GM21576 (cell line): ENCODE measurements around the gene ATG10.

ENCODE experiments used
- ATAC-seq: cut with Tn5 transposase; IDR thresholded peaks from one replicate; pipeline ENCODE4 v1.9.1; 2021; ENCODE audit warnings: mild to moderate bottlenecking, moderate library complexity; ENCODE audit not compliant: unreplicated experiment

Gene ATG10

GRCh38 chr5:82163452-82164175, 191.8 kb downstream of the ATG10 start:
- ATAC-seq, result no peak

- no peak for ATAC-seq
These were observed 192.6 kb downstream of the ATG10 start for GRCh38 chr5:82164176-82164976.

GRCh38 chr5:82164977-82165713, 193.3 kb downstream of the ATG10 start:
- no peak for ATAC-seq

- peak; percentile 80 for ATAC-seq
These were observed 194.1 kb downstream of the ATG10 start for GRCh38 chr5:82165740-82166530.

- no peak for ATAC-seq
These were observed 195.6 kb downstream of the ATG10 start for GRCh38 chr5:82167372-82167935.

GRCh38 chr5:82168294-82168693, 196.5 kb downstream of the ATG10 start:
- no peak for ATAC-seq

GRCh38 chr5:82169892-82170291, 198.1 kb downstream of the ATG10 start:
- no peak for ATAC-seq

GRCh38 chr5:82174128-82174918, 202.5 kb downstream of the ATG10 start:
- ATAC-seq, result peak; percentile 99

GRCh38 chr5:82174919-82175219, 203.0 kb downstream of the ATG10 start:
- no peak for ATAC-seq

GRCh38 chr5:82176115-82176814, 204.4 kb downstream of the ATG10 start:
- ATAC-seq, result no peak

- no peak for ATAC-seq
These were observed 206.6 kb downstream of the ATG10 start for GRCh38 chr5:82178378-82178777.

- ATAC-seq, result no peak
These were observed 210.8 kb downstream of the ATG10 start for GRCh38 chr5:82182662-82183061.

GRCh38 chr5:82183828-82184227, 212.0 kb downstream of the ATG10 start:
- no peak for ATAC-seq

GRCh38 chr5:82185851-82186250, 214.0 kb downstream of the ATG10 start:
- no peak for ATAC-seq

- no peak for ATAC-seq
These were observed 225.7 kb downstream of the ATG10 start for GRCh38 chr5:82197550-82197949.

- ATAC-seq, result no peak
These were observed 232.7 kb downstream of the ATG10 start for GRCh38 chr5:82204567-82204966.

- ATAC-seq, result no peak
These were observed 233.2 kb downstream of the ATG10 start for GRCh38 chr5:82205005-82205404.

- ATAC-seq, result no peak
These were observed 236.5 kb downstream of the ATG10 start for GRCh38 chr5:82208371-82208770.

- no peak for ATAC-seq
These were observed 240.2 kb downstream of the ATG10 start for GRCh38 chr5:82211855-82212572.
